Right lobe of liver (tissue), 4 donors: Measurements from ENCODE around the gene ALS2.

Experiments
- POLR2A ChIP-seq: fragments of 450-650 bp; IDR thresholded peaks from one replicate; pipeline ENCODE4 v1.6.1; 2017; ENCODE audit warnings: antibody characterized with exemption, mild to moderate bottlenecking
- TF ChIP-seq, protein P1 (sequence below), 4 donors: fragments of 200-600 bp in 3 of 4; fragments of 450-650 bp in 1 of 4; IDR thresholded peaks; one replicate each; pipeline versions ENCODE4 v1.5.1 to v1.8.0; 2016 to 2022; ENCODE audit warnings: antibody characterized with exemption in 4 of 4, mild to moderate bottlenecking in 2 of 4
- donor health status: DM: no; HTN: no; CAD: no.
- donor health status: DM: no; HTN: no; CAD: no.
- donor health status: DM: no; HTN: yes; CAD: no.

DNA sequence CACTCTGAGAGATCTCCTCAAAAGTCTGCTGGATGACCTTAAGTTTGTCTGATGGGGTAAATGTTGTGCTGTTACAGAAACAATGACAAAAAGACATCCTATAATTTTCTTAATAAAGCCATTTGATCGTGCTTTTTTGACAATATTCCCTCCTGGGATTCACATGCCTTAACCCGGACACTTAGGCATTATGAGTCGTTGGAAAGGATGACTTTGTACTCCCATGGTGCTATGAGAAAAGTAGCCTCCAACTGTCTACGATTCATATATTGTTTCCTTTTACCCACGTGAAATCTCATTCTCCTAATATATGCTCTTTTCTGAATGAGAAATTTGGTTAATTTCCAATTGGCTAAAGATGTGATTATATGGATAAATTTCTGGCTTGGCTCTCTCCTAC is 76.2 kb downstream of the ALS2 start:
- TF ChIP-seq, protein P1, sequence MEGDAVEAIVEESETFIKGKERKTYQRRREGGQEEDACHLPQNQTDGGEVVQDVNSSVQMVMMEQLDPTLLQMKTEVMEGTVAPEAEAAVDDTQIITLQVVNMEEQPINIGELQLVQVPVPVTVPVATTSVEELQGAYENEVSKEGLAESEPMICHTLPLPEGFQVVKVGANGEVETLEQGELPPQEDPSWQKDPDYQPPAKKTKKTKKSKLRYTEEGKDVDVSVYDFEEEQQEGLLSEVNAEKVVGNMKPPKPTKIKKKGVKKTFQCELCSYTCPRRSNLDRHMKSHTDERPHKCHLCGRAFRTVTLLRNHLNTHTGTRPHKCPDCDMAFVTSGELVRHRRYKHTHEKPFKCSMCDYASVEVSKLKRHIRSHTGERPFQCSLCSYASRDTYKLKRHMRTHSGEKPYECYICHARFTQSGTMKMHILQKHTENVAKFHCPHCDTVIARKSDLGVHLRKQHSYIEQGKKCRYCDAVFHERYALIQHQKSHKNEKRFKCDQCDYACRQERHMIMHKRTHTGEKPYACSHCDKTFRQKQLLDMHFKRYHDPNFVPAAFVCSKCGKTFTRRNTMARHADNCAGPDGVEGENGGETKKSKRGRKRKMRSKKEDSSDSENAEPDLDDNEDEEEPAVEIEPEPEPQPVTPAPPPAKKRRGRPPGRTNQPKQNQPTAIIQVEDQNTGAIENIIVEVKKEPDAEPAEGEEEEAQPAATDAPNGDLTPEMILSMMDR (IDR thresholded peaks at IDR 0.05) = no peak
- TF ChIP-seq POLR2A = no peak
